Activated T-helper 2 cell treated with anti-CD3 and anti-CD28 coated beads, Interferon-gamma antibody, Interleukin-2, Interleukin-4, amounts not matched to agents 10 μg/mL and 5 μg/mL and 100 μg/mL, durations not matched to agents 14 hours and 24 hours and 36 hours (primary cell): ENCODE data around the gene LSM12. TPM values are rescaled to one million over a fixed set of nuclear protein-coding genes. Genes with fewer than 3 reads are reported as not detected.

Source experiments
- DNase-seq: peaks from one replicate; pipeline ENCODE4 v3.0.0; 2021; ENCODE audit warnings: low spot score
- H3K27ac Mint-ChIP-seq: one replicate; pipeline ENCODE4 v1.8.0; 2021; ENCODE audit warnings: mixed read lengths
- H3K27me3 Mint-ChIP-seq: one replicate; pipeline ENCODE4 v1.8.0; 2021; ENCODE audit warnings: low read depth, mixed read lengths
- H3K36me3 Mint-ChIP-seq: one replicate; pipeline ENCODE4 v1.8.0; 2021; ENCODE audit warnings: low read depth, mixed read lengths
- H3K4me1 Mint-ChIP-seq: one replicate; pipeline ENCODE4 v1.8.0; 2021; ENCODE audit warnings: low read depth, mixed read lengths
- H3K4me3 Mint-ChIP-seq: one replicate; pipeline ENCODE4 v1.8.0; 2021; ENCODE audit warnings: low read depth, mild to moderate bottlenecking, moderate library complexity, mixed read lengths
- H3K9me3 Mint-ChIP-seq: one replicate; pipeline ENCODE4 v1.8.0; 2021; ENCODE audit warnings: mixed read lengths
- intact Hi-C: fragments of 100-400 bp; cut with micrococcal nuclease; formaldehyde crosslinking; loops from one replicate; pipeline ENCODE4 v1.15.1; 2023
- total RNA-seq: library from RNA; stranded (reverse); gene quantifications from 2 replicates; pipeline ENCODE4 v1.2.3, GENCODE V29; 2022

The LSM12 gene
- total RNA-seq, 1 donor from 2014 or later = 88.4 TPM

DNA sequence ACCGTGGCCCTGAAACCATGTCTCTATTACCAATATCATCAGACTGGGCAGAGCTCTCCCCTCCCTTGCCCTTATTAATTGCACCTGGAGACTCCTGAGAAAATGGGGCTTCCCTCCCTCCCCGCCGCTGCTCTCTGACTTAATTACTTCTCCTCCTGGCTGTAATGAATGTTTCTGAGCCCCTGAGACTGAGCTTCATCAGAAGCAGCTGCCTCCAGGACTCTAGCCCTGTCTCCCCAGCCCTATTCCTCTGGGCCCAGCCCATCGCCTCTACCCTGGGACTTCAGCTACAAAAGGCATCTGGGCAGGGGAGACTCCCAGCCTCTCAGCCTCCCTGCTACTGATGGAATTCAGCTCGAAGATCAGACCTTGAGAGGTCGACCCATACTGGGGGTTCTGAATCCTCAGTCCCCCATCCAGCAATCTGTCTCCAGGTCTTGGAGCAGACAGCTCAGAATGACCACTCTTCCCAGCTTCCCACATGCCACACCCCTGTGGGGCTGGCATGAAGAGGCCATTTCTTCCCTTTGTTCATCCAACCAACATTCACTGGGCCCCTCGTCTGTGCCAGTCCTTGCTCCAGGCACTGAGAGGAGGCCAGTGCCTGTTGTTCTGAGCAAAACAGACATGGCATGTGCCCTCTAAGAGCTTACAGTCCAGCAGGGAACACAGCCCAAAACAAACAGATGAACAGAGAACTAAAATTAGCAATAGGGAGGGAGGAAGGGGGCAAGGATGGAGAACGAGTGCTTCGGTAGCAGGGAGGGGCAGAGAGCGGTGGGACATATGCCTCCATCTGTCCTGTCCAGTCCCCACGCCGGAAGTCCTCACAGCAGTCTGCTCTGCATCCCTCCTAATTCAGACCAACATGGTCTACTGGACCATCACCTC lies 79.1 kb downstream of the LSM12 start:
- Mint-ChIP-seq H3K9me3 (no peaks in the 10 kb centered on the region), H3K4me1 (peaks cover 1% of the 10 kb centered on the region), H3K36me3 (no peaks in the 10 kb centered on the region), H3K27me3 (peaks cover 49% of the 10 kb centered on the region), H3K27ac (no peak overlapping the region), H3K4me3 (no peak overlapping the region)
- DNase-seq = no peak
- intact Hi-C loops = no loop called here

DNA sequence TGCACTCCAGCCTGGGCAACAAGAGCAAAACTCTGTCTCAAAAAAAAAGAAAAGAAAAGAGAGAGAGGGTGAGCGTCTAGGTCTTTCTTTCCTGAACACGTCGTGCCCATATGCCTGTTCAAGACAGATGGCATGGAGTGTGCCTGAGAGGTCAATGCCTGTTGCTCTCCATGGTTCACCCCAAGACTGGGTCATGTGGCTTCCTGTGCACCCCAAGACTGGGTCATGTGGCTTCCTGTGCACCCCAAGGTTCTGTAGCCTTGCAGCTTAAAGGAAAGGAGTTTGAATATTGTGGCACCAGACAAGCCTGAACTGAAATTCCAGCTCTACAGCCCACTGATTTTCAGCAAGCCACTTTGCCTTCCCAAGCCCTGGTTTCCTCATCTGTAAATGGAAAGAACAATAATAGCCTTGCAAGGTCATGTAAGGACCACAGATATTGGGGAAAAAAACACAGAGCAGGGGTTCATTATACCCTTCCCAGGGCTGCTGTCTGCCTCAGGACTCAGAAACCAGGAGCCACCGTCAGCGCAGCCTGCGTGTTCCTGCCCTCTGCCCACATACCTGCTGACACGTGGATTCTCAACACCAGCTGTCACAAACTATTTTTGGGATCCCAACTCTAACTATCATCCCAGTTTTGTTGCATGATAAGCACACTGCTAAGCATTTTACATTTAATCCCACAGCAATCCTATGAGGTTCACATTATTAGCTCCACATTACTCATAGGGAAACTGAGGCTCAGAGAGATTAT lies 80.1 kb downstream of the LSM12 start:
- H3K27me3 Mint-ChIP-seq = peaks cover 57% of the 10 kb centered on the region
- no peak for DNase-seq
- intact Hi-C loops = no loop called here
- H3K36me3 Mint-ChIP-seq = no peaks in the 10 kb centered on the region
- H3K9me3 Mint-ChIP-seq = no peaks in the 10 kb centered on the region
- peaks cover 1% of the 10 kb centered on the region for H3K4me1 Mint-ChIP-seq
- H3K4me3 Mint-ChIP-seq = no peak overlapping the region
- H3K27ac Mint-ChIP-seq = no peak overlapping the region

DNA sequence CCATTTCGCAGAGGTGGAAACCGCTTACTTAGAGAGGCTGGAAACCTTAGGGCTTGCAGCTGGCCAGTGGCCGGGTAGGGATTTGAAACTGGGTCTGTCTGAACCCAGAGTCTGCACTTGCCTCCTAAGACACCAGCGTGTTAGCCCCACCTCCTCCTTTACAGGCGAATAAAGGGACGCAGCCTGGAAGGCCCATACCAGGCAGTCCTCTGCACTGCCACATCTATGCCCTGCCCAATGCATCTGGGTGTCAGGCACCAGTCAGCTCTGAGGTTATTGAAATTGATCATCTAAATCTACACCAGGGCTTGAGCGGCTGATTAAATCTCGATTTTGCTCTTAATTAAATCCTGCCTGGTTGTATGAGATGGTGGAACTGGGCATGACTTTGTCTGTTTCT lies 82.0 kb downstream of the LSM12 start:
- H3K9me3 Mint-ChIP-seq = no peaks in the 10 kb centered on the region
- DNase-seq = no peak
- H3K27me3 Mint-ChIP-seq = peaks cover 68% of the 10 kb centered on the region
- intact Hi-C loops = no loop called here
- no peaks in the 10 kb centered on the region for H3K36me3 Mint-ChIP-seq
- H3K27ac Mint-ChIP-seq = no peak overlapping the region
- H3K4me1 Mint-ChIP-seq = peaks cover 1% of the 10 kb centered on the region
- H3K4me3 Mint-ChIP-seq = no peak overlapping the region

Other genes with a start within 250 kb of the LSM12 start
- 0.14 and 0.21 TPM in 2 replicates for gene MPP3, start 233.5 kb downstream of the LSM12 start, total RNA-seq
- gene CD300LG, start 219.5 kb downstream of the LSM12 start, total RNA-seq = not detected in 2 replicates
- gene MPP2, start 159.1 kb downstream of the LSM12 start, total RNA-seq = 1.2 and 1.4 TPM in 2 replicates
- not detected in 2 replicates for gene PPY, start 124.2 kb downstream of the LSM12 start, total RNA-seq
- 0.18 TPM in 1 of 2 replicates, not detected in the other for gene PYY, start 112.7 kb downstream of the LSM12 start, total RNA-seq
- 0.28 and 0.82 TPM in 2 replicates for gene NAGS, start 62.0 kb downstream of the LSM12 start, total RNA-seq
- 29.5 and 29.9 TPM in 2 replicates for gene TMEM101, start 51.7 kb downstream of the LSM12 start, total RNA-seq
- gene G6PC3, start 4.1 kb upstream of the LSM12 start, total RNA-seq = 36.3 and 39.2 TPM in 2 replicates
- gene HDAC5, start 57.0 kb upstream of the LSM12 start, total RNA-seq = 18.7 and 19.9 TPM in 2 replicates
- gene HROB, start 75.3 kb upstream of the LSM12 start, total RNA-seq = 20.7 and 24.1 TPM in 2 replicates
- gene ASB16, start 104.0 kb upstream of the LSM12 start, total RNA-seq = 0.21 and 0.59 TPM in 2 replicates
- gene TMUB2, start 120.3 kb upstream of the LSM12 start, total RNA-seq = 20.4 and 20.9 TPM in 2 replicates
- 107 and 113 TPM in 2 replicates for gene ATXN7L3, start 133.2 kb upstream of the LSM12 start, total RNA-seq
- gene UBTF, start 153.0 kb upstream of the LSM12 start, total RNA-seq = 177 and 181 TPM in 2 replicates
- gene SLC4A1, start 201.5 kb upstream of the LSM12 start, total RNA-seq = not detected in 2 replicates
- gene RUNDC3A, start 241.9 kb upstream of the LSM12 start, total RNA-seq = 0.16 and 0.18 TPM in 2 replicates